ENCODE measurements around the gene CEL. TPM values are rescaled to one million over a fixed set of nuclear protein-coding genes. Genes with fewer than 3 reads are reported as not detected.

CEL gene
- total and polyA plus RNA-seq, 2 donors from 2014 or later = 1.0 to 16.7 TPM

- Histone ChIP-seq H3K9ac (ENCODE audit: low read length in 3 of 3) (no peak overlapping the region), H3K27me3 (ENCODE audit: control insufficient read depth, insufficient read depth, low read length) (no peaks in the 10 kb centered on the region), H3K36me3 (ENCODE audit: control insufficient read depth in 2 of 3, insufficient read depth in 3 of 3, low read length in 3 of 3) (no peaks in the 10 kb centered on the region), H3K27ac (ENCODE audit: low read depth in 2 of 2, low read length in 2 of 2) (no peak overlapping the region), H3K4me1 (ENCODE audit: control insufficient read depth in 2 of 3, insufficient read depth in 2 of 3, low read depth in 1 of 3, low read length in 3 of 3) (peaks cover 0 to 2% (median 0%) of the 10 kb centered on the region in 3 donors), H3K4me3 (ENCODE audit: low read length in 3 of 3) (no peak overlapping the region), H3K9me3 (ENCODE audit: control insufficient read depth in 2 of 3, insufficient read depth in 1 of 3, low read length in 3 of 3) (no peaks in the 10 kb centered on the region)
- intact Hi-C loops (cut with DNase I) = no loop called here
- no peak for FAIRE-seq
- no peak for TF ChIP-seq CTCF (IDR thresholded peaks at IDR 0.05; ENCODE audit: borderline replicate concordance, extremely low read depth, insufficient read depth)
- DNase-seq = no peak
Measured at GRCh38 chr9:133073086-133074014, 11.6 kb downstream of the CEL start.

GRCh38 chr9:133074111-133074651 lies 12.4 kb downstream of the CEL start:
- no peak overlapping the region for H3K27ac ChIP-seq (ENCODE audit: low read depth in 2 of 2, low read length in 2 of 2)
- no peak for TF ChIP-seq CTCF (IDR thresholded peaks at IDR 0.05; ENCODE audit: borderline replicate concordance, extremely low read depth, insufficient read depth)
- H3K27me3 ChIP-seq (ENCODE audit: control insufficient read depth, insufficient read depth, low read length) = no peaks in the 10 kb centered on the region
- no peak overlapping the region for H3K9ac ChIP-seq (ENCODE audit: low read length in 3 of 3)
- DNase-seq (no peak), FAIRE-seq (no peak)
- no peak overlapping the region for H3K4me3 ChIP-seq (ENCODE audit: low read length in 3 of 3)
- H3K4me1 ChIP-seq (ENCODE audit: control insufficient read depth in 2 of 3, insufficient read depth in 2 of 3, low read depth in 1 of 3, low read length in 3 of 3) = peaks cover 0 to 2% (median 0%) of the 10 kb centered on the region in 3 donors
- H3K36me3 ChIP-seq (ENCODE audit: control insufficient read depth in 2 of 3, insufficient read depth in 3 of 3, low read length in 3 of 3) = no peaks in the 10 kb centered on the region
- intact Hi-C loops (cut with DNase I) = no loop called here
- H3K9me3 ChIP-seq (ENCODE audit: control insufficient read depth in 2 of 3, insufficient read depth in 1 of 3, low read length in 3 of 3) = no peaks in the 10 kb centered on the region

- no peak for TF ChIP-seq CTCF (IDR thresholded peaks at IDR 0.05; ENCODE audit: borderline replicate concordance, extremely low read depth, insufficient read depth)
Measured at GRCh38 chr9:133075925-133076630, 14.3 kb downstream of the CEL start.

More at GRCh38 chr9:133075925-133076630, 14.3 kb downstream of the CEL start:
- Histone ChIP-seq H3K4me1 (ENCODE audit: control insufficient read depth in 2 of 3, insufficient read depth in 2 of 3, low read depth in 1 of 3, low read length in 3 of 3) (peaks cover 0 to 2% (median 0%) of the 10 kb centered on the region in 3 donors), H3K9ac (ENCODE audit: low read length in 3 of 3) (no peak overlapping the region), H3K4me3 (ENCODE audit: low read length in 3 of 3) (no peak overlapping the region), H3K36me3 (ENCODE audit: control insufficient read depth in 2 of 3, insufficient read depth in 3 of 3, low read length in 3 of 3) (no peaks in the 10 kb centered on the region), H3K27me3 (ENCODE audit: control insufficient read depth, insufficient read depth, low read length) (no peaks in the 10 kb centered on the region), H3K9me3 (ENCODE audit: control insufficient read depth in 2 of 3, insufficient read depth in 1 of 3, low read length in 3 of 3) (no peaks in the 10 kb centered on the region), H3K27ac (ENCODE audit: low read depth in 2 of 2, low read length in 2 of 2) (no peak overlapping the region)
- no peak for FAIRE-seq
- peak in 2 of 5 donors; percentile 13 to 38 for DNase-seq
- intact Hi-C loops (cut with DNase I) = no loop called here
